HG02870 (cell line): Measurements from ENCODE around the gene ADCY5.

Experiments used
- ATAC-seq: cut with Tn5 transposase; IDR thresholded peaks from one replicate; pipeline ENCODE4 v1.9.1; 2021; ENCODE audit warnings: mild to moderate bottlenecking, moderate library complexity; ENCODE audit not compliant: unreplicated experiment

Gene ADCY5

GRCh38 chr3:123431007-123431657, 17.8 kb downstream of the ADCY5 start:
- no peak for ATAC-seq

GRCh38 chr3:123430266-123430665, 18.6 kb downstream of the ADCY5 start:
- no peak for ATAC-seq

GRCh38 chr3:123429362-123430125, 19.3 kb downstream of the ADCY5 start:
- ATAC-seq: no peak

- no peak for ATAC-seq
These were observed 23.7 kb downstream of the ADCY5 start for GRCh38 chr3:123424999-123425712.

- ATAC-seq: no peak
These were observed 24.4 kb downstream of the ADCY5 start for GRCh38 chr3:123424321-123424998.

GRCh38 chr3:123423806-123424205, 25.1 kb downstream of the ADCY5 start:
- ATAC-seq: no peak

DNA sequence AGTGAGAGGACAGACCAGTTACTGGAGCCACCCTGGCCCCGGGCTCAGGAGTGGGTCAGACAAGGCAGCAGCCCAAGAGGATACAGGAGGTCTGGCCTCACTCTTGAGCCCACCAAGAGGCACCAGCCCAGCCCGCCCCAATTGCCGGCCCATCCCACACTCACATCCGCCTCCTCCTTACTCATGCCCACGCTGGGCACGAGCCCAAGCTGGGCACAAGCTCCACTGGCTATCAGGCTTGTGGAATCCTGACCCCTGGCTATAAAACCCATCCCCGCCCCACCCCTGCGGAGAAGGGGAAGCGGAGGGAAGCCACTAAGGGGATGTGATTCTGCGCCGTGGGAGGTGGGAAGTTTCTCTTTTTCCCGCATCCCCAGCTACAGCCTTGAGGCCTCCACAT, 25.9 kb downstream of the ADCY5 start:
- ATAC-seq: no peak

DNA sequence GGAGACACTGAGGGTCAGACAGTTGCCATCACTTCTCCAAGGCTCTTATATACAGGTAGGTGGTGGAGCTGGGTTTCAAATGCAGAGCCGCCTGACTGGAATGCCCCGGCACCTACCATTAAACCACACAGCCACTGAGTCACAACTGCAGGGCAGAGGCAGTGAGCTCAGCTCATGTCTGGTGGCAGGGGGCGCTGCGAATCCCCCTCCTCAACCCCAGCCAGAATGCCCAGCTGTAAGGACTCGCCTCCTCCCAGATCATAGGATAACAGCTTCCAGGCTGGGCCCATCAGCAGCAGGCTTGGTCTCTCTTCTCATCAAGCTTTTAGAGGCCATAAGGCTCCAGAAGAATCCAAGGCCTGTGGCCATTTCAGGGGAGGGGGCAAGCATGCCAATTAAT, 26.4 kb downstream of the ADCY5 start:
- ATAC-seq: no peak

GRCh38 chr3:123421353-123422174, 27.3 kb downstream of the ADCY5 start:
- ATAC-seq: no peak

- no peak for ATAC-seq
These were observed 28.4 kb downstream of the ADCY5 start for GRCh38 chr3:123420416-123420968.

DNA sequence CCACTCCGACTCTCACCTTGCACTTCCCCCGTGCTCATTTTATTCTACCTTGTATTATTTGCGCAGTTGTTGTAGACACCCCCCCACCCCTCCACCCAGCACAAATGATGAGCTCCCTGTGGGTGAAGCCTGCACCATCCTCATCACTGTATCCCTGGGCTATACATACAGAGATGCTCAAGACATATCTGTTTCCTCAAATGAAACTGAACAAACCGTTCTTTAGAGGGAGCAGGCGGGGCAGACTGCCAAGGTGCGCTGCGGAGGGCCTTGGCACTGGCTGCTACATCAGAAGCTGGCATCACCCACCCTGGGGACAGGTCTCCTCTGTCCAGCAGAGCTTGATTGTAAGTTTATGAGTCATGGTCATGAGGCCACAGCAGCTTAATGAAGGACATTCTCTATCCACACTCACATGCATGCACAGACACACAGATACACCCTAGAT, 29.0 kb downstream of the ADCY5 start:
- ATAC-seq: no peak

DNA sequence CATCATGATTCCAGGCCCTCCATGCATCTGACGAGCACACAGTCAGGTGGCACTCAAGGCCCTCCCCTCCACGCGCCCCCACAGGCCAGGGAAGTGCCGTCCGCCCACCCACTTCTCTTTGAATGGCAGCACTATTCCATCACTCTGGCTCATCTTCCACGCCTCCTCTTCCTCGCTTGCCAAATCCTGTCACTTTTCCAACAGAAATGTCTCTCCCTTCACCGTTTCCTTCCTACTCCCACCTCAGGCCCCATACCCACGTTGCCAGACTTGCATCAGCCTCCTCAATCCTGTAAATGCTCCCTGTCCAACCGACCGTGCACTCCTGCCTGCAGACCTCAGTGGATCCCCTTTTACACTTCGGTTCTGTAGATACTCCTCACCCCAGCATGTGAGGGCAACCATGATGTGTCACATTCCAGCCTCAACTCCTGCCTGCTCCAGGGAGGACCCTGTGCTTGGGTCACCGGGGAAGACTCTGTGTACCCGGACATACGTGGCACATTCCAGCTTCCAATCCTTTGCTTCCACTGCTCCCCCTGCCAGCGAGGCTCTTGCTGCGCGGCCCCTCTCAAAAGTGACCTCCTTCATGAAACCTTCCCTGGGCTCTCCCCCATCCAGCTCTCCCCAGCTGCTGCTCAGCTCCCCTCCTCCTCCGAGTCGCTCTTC, 29.6 kb downstream of the ADCY5 start:
- ATAC-seq: no peak

- ATAC-seq: no peak
These were observed 32.2 kb downstream of the ADCY5 start for GRCh38 chr3:123416647-123417046.

DNA sequence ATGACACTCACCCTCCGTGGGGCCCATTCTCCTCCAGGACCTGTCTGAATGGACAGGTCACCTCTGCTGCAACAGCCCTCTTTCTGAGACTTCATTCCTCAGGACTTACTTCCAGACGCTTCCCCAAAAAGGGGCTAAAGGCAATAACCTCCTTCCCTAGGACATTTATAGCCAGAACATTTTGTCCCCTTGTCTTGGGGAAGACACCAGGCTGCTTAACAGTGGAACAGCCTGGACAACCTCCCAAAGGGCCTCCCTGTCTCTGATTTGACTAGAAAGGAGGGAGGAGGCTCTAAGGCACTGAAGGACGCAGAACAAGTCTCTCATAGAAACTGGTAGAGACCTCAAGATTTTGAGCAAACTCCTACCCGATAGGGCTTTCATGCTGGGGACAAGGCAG, 32.7 kb downstream of the ADCY5 start:
- ATAC-seq: no peak

DNA sequence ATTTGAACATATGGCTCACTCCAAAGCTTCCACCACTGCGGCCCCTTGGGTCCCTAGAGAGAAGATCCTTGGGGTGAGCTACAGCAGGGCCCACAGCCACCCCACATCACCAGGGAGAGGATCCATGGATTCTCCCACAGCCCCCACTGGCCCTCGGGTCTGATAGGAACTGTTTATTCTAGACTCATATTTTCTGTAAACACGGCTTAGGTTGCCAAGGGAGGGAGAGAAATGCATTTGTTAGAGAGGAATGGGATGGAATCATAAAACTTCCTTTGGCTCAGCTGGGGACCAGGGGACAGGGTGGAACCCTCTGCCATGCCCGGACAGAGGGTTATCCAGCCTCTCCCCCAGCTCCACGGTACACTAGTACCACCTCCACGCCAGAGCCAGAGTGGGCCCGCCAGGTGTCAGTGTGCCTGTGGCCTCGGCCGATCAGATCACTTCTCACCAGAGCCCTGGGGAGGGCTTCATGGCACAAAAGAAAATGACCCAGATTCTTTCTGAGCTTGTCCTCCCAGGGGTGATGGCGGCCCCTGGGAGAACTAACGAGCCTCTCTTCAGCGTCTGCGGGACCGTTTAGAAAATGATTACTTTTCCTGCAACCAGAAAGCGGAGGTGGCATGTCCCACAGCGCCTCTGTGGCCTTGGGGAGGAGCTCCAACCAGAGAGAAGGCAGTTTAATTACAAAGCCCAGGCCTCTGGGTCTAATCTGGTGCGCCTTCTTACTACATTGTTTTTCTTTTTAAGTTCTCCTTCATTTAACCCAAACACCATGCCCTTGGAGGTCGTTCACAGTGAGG, 33.7 kb downstream of the ADCY5 start:
- no peak for ATAC-seq

DNA sequence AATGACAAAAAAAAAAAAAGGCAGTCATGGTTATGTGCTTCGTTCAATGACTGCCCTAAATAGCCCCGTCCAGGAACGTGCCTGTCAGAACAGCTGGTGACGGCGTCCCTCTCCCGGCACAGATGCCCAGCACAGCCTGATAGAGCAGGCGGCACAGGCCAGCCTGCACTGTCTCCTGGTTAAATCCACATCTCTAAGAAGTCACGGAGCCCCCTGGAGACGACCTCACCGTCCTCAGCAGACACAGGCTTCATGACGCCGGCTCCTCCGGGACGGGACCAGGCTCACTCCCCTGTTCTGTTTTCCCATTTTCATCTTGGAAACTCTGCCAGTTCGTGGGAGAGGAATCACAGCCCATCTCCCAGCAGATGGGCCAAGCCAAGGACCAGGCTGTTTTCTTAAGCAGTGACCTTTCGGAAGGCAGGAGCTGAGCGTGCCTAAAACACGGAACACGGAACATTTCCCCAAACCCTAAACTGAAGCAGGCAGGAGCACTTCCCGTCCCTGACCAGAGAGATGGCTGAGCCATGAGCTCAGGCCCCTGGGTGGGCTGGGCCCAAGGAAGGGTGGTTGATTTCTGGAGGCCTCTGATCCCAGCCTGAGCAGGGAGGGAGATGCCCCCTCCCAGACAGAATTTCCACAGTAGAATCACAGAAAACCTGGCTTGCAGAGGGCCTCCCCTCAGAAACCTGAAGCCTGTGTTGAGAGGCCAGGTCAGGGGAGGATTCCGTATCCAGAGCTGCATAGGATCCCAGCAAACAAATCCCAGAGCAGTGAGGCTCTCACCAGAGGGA, 35.9 kb downstream of the ADCY5 start:
- ATAC-seq: no peak

DNA sequence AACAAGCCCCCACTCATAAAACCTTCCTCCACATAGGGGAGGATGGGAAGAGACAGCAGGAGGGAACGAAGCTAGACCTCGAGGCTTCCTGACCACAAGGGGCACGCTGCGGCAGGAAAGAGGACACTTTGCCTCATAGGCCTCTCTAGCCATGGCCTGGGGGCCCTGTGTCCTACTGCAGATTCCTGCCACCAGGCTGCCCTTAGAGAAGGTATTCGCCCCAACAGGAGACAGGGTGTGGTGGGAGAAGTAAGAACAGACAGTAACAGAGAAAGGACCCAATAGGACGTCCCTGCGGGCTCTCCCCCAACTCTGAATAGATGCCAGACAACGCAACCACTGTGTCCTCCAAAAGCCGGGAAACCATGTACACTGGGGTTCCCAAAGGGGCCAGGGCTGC, 36.8 kb downstream of the ADCY5 start:
- no peak for ATAC-seq
